Measurements from ENCODE around the gene SUPT20H.

DNA sequence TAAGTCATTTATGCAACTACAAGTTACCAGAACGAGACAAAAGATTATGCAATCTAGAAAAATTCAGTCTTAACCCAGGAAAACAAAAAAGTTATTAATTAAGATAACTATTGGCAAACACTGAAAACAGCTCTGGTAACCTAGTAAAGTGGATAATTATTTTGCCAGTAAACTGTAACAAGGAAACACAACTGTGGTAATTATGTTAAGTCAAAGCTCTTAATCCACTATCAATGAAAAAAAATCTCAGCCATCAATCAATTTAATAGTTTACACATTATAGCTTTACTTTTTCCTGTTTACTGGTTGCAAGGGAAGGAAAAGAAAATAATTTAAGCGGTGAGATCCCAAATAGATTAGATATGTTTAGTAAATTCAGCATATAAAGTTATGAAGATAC is 47.7 kb downstream of the SUPT20H start:
- TF ChIP-seq, protein P1, sequence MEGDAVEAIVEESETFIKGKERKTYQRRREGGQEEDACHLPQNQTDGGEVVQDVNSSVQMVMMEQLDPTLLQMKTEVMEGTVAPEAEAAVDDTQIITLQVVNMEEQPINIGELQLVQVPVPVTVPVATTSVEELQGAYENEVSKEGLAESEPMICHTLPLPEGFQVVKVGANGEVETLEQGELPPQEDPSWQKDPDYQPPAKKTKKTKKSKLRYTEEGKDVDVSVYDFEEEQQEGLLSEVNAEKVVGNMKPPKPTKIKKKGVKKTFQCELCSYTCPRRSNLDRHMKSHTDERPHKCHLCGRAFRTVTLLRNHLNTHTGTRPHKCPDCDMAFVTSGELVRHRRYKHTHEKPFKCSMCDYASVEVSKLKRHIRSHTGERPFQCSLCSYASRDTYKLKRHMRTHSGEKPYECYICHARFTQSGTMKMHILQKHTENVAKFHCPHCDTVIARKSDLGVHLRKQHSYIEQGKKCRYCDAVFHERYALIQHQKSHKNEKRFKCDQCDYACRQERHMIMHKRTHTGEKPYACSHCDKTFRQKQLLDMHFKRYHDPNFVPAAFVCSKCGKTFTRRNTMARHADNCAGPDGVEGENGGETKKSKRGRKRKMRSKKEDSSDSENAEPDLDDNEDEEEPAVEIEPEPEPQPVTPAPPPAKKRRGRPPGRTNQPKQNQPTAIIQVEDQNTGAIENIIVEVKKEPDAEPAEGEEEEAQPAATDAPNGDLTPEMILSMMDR (IDR thresholded peaks at IDR 0.05; ENCODE audit: poor library complexity) = no peak
- TF ChIP-seq EZH2 (IDR thresholded peaks at IDR 0.05; ENCODE audit: borderline replicate concordance) (no peak), EZH2phosphoT487 (IDR thresholded peaks at IDR 0.05; ENCODE audit: low read depth, severe bottlenecking, unreplicated experiment) (no peak)
